Skin of body (tissue), 2 donors: ENCODE results near the gene KRTAP5-11. TPM values are rescaled to one million over a fixed set of nuclear protein-coding genes. Genes with fewer than 3 reads are reported as not detected.
"Not testable (repeated sequence)": the region's sequence is repeated elsewhere in the genome, so short reads cannot be mapped to it uniquely, and the experiment has no call there.

Experiments used
- DNase-seq: peaks from one replicate; lab custom pipeline; 2025; lab: John Stamatoyannopoulos, UW
- total RNA-seq: library from RNA; depleted of rRNA; stranded (reverse); fragments of >200 nt; gene quantifications from one replicate; pipeline ENCODE4 v1.2.3, GENCODE V29; 2014

Gene KRTAP5-11
- total RNA-seq, 1 donor from 2014 or later = 2.2 TPM

- no peak for DNase-seq
Observed at GRCh38 chr11:71557257-71557656, 25.4 kb downstream of the KRTAP5-11 start.

DNA sequence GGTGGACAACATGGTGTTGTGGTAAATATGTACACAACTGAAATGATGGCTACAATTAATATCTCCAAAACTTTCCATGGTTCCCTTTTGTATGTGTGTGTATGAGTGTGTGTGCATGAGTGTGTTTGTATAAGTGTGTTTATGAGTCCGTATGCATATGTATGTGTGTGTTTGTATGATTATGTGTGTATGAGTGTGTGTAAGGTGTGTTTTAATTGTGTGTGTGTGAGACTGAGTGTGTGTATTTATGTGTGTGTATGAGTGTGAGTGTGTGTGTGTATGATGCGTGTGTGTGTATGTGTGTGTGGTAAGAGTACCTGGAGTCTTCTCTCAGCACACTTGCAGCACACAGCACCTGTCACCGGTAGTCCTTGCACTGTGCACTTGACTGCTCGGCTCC lies 26.7 kb downstream of the KRTAP5-11 start:
- DNase-seq = no peak

DNA sequence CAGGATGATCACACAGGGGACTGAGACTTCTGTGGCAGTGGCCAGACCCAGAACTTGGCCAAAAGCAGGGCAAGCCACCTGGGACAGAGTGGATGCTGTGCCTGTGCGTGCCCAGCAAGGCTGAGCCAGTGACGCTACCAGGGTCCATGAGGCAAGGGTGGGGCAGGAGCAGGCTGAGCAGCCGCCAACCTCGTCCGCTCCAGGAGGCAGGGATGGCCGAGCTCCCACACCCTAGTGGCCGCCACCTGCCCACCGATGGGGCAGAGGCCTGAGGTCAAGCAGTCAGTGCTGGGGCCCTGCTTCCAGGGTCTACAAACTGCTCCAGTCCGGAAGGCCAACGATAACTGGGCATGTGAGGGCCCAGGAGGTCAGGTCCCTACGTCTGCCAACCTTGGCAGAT lies 27.2 kb downstream of the KRTAP5-11 start:
- no peak for DNase-seq

DNA sequence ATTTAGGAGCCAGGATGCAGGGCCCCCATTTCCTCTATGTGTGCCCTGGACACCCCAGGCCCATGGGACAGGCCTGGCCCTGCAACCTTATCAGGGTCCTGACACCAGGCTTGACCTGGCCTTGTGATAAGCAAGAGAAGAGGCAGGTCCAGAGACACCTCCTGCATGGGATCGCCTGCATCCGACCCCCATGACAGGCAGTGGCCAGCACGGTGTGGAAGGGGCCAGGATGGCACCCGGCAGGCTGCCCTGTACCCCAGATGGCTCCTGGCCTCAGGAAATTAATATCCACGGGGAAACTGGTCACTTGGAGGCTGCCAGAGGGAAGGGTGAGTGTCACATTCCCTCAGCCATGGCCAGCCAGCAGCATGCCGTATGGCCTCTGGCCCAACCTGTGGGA lies 27.7 kb downstream of the KRTAP5-11 start:
- DNase-seq = no peak

DNA sequence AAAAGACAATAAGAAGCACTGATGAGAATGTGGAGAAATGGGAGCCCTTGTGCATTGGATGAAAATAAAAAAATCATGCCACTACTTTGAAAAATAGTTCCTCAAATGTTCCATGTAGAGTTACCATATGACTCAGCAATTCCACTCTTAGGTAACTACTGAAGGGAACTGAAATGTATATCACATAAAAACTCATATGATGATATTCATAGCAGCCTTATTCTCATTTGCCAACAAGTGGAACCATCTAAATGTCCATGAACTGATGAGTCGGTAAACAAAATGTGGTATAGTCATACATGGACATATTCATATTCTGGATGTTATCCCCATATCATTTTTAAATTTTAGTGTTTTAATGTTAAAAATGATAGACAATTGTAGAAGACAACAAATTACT lies 31.0 kb downstream of the KRTAP5-11 start:
- DNase-seq = no peak

DNA sequence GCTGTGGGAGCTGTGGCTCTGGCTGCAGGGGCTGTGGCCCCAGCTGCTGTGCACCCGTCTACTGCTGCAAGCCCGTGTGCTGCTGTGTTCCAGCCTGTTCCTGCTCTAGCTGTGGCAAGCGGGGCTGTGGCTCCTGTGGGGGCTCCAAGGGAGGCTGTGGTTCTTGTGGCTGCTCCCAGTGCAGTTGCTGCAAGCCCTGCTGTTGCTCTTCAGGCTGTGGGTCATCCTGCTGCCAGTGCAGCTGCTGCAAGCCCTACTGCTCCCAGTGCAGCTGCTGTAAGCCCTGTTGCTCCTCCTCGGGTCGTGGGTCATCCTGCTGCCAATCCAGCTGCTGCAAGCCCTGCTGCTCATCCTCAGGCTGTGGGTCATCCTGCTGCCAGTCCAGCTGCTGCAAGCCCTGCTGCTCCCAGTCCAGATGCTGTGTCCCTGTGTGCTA lies 33.9 kb downstream of the KRTAP5-11 start:
- no peak for DNase-seq

GRCh38 chr11:71548120-71548519 lies 34.6 kb downstream of the KRTAP5-11 start, which contains the start of gene KRTAP5-9:
KRTAP5-9 (plus strand) TSS chr11:71548420; CDS start chr11:71548658, 238 bp downstream.
- no peak for DNase-seq

GRCh38 chr11:71545405-71545966 lies 37.2 kb downstream of the KRTAP5-11 start:
- no peak for DNase-seq

- DNase-seq = no peak
Observed at GRCh38 chr11:71544525-71545214, 38.0 kb downstream of the KRTAP5-11 start.

DNA sequence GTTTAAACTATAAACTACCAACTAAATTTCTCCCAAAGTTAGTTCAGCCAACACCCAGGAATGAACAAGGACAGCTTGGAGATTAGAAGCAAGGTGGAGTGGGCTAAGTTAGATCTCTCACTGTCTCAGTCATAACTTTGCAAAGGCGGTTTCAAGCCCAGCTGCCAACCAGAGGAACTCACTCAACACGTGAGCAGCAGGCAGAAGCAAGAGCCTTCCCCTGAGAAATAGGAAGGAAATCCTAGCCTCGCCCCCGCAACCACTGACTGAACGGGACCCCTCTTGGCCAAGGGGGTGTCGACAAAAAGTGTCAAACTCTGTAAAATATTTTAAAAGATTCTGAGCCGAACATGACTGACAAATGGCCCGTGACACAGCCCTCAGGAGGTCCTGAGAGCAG lies 38.8 kb downstream of the KRTAP5-11 start:
- no peak for DNase-seq

DNA sequence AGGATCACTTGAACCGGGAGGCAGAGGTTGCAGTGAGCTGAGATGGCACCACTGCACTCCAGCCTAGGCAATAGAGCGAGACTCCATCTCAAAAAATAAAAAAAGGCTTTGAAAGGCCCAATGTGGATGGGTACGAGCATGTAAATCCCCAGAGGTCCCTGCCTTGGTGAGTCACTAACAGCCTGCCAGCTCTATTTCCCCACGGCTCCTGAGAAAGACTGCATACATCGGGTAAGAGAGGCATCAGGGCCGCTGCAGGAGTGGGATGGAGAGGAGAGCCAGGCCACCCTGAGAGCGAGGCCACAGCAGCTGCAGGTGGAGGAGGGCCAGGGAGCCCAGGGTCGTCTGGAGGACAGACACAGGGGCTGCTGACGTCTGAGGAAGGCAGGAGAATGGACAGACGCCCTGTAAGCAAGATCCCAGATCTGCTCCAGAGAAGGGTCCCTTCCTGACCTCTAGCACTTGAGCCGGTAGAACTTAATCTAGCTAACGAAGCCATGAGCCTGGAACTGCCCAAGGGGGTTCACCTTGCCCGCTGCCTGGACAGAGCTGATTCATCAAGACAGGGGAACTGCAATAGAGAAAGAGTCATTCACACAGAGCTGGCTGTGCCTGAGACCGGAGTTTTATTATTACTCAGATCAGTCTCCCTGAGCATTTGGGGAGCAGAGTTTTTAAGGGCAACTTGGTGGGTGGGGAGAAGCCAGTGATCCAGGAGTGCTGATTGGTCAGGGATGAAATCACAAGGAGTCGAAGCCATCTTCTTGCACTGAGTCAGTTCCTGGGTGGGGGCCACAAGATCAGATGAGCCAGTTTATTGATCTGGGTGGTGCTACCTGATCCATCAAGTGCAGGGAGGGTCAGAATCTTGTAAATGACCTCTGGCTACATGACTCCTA lies 39.5 kb downstream of the KRTAP5-11 start:
- no peak for DNase-seq

- DNase-seq = no peak
Observed at GRCh38 chr11:71542382-71542781, 40.3 kb downstream of the KRTAP5-11 start.

DNA sequence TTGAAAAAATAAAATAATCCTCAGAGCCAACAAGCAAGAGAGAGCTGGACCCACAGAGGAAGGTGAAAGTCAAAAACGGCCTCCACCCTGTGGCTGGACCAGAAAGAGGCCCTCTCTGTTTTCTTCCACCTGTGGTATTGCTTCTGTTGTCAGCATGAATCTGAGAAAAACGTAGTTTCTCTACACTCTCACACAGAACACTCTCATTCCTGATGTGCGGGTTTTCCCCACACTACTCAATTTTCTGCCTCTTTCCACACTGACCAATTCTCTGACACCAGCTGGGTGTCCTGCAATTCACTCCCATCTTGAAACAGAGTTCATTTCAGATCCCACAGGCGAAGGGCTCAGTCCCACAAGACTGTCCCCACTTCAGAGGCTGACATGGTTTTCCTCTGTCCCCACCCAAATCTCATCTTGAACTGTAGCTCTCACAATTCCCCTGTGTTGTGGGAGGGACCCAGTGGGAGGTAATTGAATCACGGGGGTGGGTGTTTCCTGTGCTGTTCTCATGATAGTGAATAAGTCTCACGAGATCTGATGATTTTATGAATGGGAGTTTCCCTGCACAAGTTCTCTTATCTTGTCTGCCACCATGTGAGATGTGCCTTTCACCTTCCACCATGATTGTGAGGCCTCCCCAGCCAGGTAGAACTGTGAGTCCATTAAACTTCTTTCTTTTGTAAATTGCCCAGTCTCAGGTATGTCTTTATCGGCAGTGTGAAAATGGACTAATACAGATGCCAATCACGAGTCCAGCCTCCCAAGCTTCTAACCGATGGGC lies 42.0 kb downstream of the KRTAP5-11 start:
- not testable (repeated sequence) for DNase-seq

- not testable (repeated sequence) for DNase-seq
Observed at GRCh38 chr11:71539971-71540370, 42.7 kb downstream of the KRTAP5-11 start.

- DNase-seq = no peak
Observed at GRCh38 chr11:71539017-71539416, 43.7 kb downstream of the KRTAP5-11 start.

GRCh38 chr11:71538666-71538990 lies 44.0 kb downstream of the KRTAP5-11 start:
- no peak for DNase-seq

GRCh38 chr11:71537977-71538665 lies 44.6 kb downstream of the KRTAP5-11 start, which contains the start of gene KRTAP5-8:
KRTAP5-8 (plus strand) TSS chr11:71538025; CDS start chr11:71538056, 31 bp downstream.
- not testable (repeated sequence) for DNase-seq

DNA sequence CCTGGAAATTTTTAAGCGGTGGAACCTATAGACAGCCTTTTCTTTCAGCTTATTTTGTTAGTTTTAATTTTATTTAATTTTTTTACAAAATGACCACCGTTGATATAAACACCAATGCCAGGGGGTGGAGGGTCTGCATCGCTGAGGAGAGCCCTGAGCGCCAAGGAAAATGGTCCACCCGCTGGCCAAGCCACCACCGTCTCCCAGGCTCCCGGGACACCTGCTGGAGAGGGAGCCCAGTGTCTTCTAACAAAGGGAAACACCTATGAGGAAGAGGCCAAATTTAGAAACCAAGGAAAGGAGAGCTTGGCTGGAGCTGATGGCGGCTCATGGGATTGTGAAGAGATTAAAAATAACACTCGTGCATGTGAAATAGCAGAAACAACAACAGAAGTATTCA lies 45.1 kb downstream of the KRTAP5-11 start:
- no peak for DNase-seq

- DNase-seq = no peak
Observed at GRCh38 chr11:71535825-71536224, 46.9 kb downstream of the KRTAP5-11 start.

DNA sequence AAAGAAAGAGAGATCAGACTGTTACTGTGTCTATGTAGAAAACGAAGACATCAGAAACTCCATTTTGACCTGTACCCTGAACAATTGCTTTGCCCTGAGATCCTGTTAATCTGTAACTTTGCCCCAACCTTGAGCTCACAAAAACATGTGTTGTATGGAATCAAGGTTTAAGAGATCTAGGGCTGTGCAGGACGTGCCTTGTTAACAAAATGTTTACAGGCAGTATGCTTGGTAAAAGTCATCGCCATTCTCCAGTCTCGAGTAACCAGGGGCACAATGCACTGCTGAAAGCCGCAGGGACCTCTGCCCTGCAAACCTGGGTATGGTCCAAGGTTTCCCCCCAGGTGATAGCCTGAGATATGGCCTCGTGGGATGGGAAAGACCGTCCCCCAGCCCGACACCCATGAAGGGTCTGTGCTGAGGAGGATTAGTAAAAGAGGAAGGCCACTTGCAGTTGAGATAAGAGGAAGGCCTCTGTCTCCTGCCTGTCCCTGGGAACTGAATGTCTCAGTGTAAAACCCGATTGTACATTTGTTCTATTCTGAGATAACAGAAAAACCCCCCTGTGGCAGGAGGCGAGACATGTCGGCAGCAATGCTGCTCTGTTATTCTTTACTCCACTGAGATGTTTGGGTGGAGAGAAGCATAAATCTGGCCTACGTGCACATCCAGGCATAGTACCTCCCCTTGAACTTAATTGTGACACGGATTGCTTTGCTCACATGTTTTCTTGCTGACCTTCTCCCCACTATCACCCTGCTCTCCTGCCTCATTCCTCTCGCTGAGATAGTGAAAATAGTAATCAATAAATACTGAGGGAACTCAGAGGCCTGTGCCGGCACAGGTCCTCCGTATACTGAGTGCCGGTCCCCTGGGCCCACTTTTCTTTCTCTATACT lies 47.7 kb downstream of the KRTAP5-11 start:
- DNase-seq = not testable (repeated sequence)
